Testis (tissue), 2 donors: ENCODE data around the gene MAP2K5.

ENCODE experiments used
- CTCF ChIP-seq, 3 experiments: fragments of 450-650 bp in 2 of 3; fragments of 200-600 bp in 1 of 3; sonication (generic) in 1 of 3; IDR thresholded peaks; one replicate each; pipeline ENCODE4 v1.5.1; 2016 to 2019; ENCODE audit warnings: antibody characterized with exemption in 3 of 3, mild to moderate bottlenecking in 2 of 3, moderate library complexity in 1 of 3
- POLR2A ChIP-seq: fragments of 450-650 bp; IDR thresholded peaks from one replicate; pipeline ENCODE4 v1.6.1; 2017; ENCODE audit warnings: antibody characterized with exemption, mild to moderate bottlenecking, moderate library complexity

- TF ChIP-seq CTCF (IDR thresholded peaks at IDR 0.05) (no peak), POLR2A (no peak)
Observed at GRCh38 chr15:67584157-67584556, 41.7 kb downstream of the MAP2K5 start.
